Activated CD4-positive, CD25-positive, alpha-beta regulatory T cell treated with anti-CD3 and anti-CD28 coated beads, Interleukin-2, amount 50 U/mL, for 16 hours (primary cell): Measurements from ENCODE around the gene TMEM134.
A peak's percentile ranks its signal among the peaks of the same experiment; 100 is the strongest.
"Not testable (repeated sequence)": the region's sequence is repeated elsewhere in the genome, so short reads cannot be mapped to it uniquely, and the experiment has no call there.

Source experiments
- DNase-seq: peaks from one replicate; pipeline ENCODE4 v3.0.0-alpha.2; 2020; ENCODE audit warnings: low read depth, low spot score

TMEM134 gene

GRCh38 chr11:67438158-67438902, 30.7 kb downstream of the TMEM134 start:
- DNase-seq = peak; percentile 45

DNA sequence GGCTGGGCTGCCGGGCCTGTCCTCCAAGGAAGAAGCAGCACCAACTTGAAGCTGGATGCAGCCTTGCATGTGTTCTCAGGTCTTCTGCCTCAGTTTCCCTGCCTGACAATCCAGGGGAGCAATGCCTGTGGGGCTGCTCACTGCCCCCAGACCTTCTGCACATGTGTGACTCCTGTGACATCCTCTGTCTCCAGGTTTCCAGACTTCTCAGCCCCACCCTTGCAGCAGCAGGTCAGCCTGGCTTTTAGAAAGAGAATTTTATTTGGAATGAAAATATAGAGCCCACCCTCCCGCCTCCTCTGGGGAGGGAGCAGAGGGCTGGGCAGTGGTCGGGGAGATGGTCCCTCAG, 31.3 kb downstream of the TMEM134 start:
- DNase-seq = no peak

- no peak for DNase-seq
Observed at GRCh38 chr11:67437082-67437808, 31.8 kb downstream of the TMEM134 start, which contains the start of gene PTPRCAP. PTPRCAP (minus strand) TSS chr11:67437682; CDS start chr11:67437619, 63 bp downstream.

GRCh38 chr11:67436459-67437081, 32.5 kb downstream of the TMEM134 start:
- no peak for DNase-seq

DNA sequence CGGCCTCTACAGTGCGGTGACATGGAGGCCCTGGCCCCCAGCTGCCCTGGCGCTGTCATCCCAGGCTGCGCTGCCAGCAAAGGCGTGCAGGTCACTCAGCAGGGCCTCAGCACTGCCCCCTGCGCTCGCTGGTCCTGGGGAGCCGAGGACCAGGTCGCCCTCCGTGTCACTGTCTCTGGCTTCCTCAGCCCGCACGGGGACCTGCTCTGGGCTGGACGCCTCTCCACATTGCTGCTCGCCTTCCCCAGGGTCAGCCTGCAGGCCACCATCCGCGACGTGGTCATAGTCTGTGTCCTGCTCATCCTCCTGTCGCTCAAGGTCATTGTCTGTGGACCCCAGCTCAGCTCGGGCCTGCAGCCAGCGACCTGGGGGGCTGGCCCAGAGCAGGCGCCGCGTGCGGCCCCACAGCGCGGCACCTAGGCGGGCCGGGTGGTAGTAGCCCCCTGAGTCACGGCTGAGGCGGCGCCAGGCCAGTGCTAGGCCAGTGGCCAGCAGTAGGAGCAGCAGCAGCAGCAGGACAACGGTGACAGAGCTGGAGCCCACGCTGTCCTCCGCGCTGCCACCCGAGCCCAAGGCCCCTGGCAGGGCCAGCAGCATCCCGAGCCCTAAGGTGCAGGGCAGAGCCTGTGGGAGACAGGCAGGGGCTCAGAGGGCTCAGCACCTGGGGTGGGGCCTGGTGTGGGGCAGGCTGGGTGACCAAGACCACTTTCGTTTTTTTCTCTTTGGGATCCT, 33.2 kb downstream of the TMEM134 start:
- DNase-seq = no peak

GRCh38 chr11:67435031-67435726, 33.9 kb downstream of the TMEM134 start:
- DNase-seq = no peak

DNA sequence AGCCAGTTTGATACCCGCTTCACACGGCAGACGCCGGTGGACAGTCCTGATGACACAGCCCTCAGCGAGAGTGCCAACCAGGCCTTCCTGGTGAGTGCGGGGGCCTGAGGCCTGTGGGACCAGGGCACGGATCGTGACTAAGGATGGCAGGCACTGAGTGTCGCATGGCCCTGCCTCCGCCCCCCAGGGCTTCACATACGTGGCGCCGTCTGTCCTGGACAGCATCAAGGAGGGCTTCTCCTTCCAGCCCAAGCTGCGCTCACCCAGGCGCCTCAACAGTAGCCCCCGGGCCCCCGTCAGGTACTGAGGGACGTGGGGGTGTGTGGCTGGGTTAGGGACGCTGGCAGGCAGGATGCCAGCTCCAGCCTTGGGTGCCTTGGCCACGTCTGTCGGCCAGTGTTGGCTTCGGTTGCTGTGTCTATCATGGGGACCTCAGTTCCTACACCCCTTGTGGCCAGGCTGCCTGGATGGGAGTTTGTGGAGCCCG, 34.6 kb downstream of the TMEM134 start:
- no peak for DNase-seq

DNA sequence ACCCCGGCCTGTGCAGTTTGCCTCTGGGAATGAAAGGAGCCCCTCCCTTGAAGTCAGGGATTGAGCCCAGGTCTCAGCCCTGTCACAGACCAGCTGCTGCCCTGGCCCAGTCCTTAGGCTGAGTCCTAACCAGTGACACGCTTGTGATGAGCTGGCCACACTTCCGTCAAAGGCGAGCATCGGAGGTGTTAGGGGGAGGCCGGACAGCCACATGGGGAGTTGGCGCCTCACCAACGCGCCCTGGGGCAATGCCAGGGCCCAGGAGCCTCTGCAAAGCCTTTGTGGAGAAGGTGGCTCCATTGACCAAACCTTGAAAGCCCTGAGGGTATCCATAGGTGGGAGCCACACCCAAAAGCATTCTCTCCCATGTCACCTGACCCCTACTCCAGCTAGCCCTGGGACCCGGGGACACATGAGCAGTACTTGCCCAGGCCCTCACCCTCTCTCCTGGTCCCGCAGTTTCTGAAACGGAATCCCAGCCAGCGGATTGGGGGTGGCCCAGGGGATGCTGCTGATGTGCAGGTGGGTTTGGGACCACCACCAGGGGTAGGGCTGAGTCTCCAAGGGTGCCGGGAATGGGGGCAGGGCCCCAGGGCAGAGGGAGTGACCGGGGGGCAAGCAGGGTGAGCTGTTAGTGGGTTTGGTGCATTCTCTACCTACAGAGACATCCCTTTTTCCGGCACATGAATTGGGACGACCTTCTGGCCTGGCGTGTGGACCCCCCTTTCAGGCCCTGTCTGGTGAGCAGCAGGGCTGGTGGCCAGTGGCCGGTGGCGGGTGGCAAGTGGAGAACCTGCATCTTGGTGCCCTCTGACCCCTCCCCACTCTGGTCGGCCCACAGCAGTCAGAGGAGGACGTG, 35.3 kb downstream of the TMEM134 start:
- no peak for DNase-seq

DNA sequence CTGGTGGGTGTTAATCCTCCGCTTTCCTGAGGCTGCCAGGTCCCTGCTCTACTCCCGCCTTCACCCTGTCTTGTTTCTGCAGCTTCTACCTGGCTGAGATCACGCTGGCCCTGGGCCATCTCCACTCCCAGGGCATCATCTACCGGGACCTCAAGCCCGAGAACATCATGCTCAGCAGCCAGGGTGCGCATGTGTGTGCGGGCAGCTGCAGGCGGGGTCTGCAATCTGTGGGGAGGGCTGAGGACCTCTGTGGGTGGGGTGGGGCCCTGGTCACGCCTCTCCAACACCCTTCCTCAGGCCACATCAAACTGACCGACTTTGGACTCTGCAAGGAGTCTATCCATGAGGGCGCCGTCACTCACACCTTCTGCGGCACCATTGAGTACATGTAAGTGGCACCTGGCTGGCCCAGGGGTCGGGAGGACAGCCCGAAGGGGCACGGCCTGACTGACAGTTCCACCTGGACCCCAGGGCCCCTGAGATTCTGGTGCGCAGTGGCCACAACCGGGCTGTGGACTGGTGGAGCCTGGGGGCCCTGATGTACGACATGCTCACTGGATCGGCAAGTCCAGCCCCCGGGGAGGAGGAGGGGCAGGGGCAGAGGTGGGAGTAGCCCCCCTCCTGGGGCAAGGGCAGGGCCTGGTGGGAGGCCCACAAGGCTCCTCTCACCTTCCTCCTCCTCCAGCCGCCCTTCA, 36.2 kb downstream of the TMEM134 start:
- DNase-seq = no peak

DNA sequence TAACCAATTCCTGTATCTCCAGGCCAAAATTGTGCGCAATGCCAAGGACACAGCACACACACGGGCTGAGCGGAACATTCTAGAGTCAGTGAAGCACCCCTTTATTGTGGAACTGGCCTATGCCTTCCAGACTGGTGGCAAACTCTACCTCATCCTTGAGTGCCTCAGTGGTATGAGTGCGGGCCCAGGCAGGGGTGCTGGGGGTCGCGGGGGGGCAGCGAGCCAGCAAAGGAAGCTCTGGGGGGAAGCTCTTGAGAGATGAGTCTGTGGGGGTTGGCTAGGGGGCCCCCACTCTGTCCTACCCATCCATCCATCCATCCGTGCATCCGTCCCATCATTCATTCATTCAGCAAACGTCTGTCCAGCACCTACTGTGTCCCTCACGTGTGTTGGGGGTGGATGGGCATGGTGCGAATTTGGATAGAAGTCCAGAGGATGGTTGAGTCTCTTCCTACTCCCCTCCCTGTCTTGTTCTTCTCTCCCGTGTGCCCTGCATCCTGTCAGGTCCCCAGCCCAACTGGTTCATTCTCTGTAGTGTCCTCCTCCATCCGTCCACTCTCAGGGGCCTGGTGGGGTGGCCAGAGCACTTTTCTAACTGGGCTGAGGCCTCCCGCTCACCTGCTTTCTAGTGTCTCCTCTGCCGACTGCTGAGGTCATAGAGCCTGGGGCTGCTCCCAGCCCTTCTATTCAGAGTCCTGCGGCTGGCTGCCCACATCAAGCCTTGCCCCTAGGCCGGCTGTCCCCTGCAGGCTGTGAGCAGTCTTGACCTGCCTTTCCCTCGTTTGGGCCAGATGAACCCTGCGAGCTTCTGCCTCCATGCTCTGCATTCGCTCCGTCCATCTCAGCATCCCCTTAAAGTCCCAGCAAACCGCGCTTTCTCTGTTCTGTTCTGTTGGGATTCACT, 37.5 kb downstream of the TMEM134 start:
- DNase-seq = no peak

DNA sequence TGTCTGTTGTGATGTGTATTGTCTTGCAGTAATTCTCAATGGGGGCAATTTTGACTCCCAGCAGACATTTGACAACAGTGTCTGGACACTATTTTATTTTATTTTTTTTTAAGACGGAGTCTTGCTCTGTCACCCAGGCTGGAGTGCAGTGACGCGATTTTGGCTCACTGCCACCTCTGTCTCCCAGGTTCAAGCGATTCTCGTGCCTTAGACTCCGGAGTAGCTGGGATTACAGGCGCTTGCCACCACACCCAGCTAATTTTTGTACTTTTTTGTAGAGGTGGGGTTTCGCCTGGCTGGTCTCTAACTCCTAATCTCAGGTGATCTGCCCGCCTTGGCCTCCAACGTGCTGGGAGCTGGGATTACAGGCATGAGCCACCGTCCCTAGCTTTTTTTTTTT, 39.3 kb downstream of the TMEM134 start:
- DNase-seq = no peak

- no peak for DNase-seq
Observed at GRCh38 chr11:67429038-67429668, 39.9 kb downstream of the TMEM134 start.

DNA sequence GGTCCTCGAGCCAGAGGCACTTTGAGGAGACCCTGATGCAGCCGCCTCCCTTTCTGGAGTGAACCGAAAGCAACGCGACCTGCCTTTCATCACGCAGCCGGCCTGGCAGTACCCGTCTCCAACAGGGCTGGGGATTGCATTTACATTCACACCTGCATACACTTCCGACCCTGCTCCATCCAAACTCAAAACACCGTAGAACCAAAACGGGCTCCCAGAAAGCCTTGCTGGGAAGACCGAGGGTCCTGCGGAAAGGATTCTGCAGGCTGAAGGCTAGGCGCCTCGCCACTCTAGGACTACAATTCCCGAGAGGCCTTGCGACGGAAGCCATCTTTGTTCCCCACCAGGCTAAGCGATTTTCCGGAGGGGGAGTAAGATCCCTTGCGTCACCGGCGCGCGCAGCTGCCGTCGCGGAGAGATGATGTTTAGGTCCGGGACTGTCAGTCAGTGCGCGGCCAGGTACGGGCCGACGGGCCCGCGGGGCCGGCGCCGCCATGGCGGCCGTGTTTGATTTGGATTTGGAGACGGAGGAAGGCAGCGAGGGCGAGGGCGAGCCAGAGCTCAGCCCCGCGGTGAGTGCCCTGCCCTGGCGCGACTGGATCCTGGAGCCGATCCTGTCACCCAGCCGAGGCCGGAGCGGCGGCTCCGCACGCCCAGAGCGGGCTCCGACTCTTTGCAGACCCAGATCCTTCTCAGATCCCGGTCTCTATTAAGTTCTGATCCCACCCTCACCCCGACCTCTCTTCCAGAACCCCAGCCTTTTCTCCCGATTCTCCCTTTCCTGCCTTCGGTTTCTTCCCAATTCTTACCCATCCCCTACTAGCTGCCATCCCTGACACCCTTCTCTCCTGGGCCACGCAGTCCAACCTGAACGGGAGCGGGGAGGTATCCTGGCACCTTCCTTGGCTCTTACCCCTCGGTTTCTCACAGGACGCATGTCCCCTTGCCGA, 40.7 kb downstream of the TMEM134 start, which contains the start of gene RPS6KB2:
TSS of gene RPS6KB2 (plus strand) at position 443 of the 950 bp plus-strand sequence. CDS start at position 495, 52 bp downstream.
- DNase-seq = peak; percentile 100

GRCh38 chr11:67427364-67427859, 41.6 kb downstream of the TMEM134 start:
- not testable (repeated sequence) for DNase-seq

DNA sequence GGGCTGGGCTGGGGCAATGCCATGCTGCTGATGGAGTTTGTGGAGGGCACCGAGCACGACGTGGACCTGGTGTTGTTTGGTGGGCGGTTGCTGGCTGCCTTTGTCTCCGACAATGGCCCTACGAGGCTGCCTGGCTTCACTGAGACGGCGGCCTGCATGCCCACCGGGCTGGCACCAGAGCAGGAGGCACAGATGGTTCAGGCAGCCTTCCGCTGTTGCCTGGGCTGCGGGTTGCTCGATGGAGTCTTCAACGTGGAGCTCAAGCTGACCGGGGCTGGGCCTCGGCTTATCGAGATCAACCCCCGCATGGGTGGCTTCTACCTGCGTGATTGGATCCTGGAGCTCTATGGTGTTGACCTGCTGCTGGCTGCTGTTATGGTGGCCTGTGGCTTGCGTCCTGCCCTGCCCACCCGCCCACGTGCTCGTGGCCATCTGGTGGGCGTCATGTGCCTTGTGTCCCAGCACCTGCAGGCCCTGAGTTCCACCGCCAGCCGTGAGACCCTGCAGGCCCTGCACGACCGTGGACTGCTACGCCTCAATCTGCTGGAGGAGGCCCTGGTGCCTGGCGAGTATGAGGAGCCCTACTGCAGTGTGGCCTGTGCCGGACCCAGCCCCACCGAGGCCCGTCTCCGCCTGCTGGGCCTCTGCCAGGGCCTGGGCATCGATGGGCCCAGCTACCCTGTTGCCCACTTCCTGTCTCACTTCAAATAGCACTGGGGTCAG, 45.0 kb downstream of the TMEM134 start:
- DNase-seq = no peak

DNA sequence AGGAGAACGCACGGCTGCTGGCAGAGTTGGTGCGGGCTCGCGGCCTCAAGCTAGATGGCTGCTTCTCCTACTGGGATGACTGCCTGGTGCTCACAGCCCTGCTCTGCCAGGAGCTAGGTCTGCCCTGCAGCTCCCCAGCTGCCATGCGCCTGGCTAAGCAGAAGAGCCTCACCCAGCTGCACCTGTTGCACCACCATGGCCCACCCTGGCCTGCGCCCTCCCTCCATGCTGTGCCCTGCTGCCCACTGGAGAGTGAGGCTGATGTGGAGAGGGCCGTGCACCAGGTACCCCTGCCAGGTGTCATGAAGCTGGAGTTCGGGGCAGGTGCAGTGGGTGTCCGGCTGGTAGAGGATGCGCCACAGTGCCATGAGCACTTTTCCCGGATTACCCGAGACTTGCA, 45.6 kb downstream of the TMEM134 start:
- no peak for DNase-seq
